Pulmonary artery endothelial cell (primary cell): ENCODE results near the gene GALNT11. TPM values are rescaled to one million over a fixed set of nuclear protein-coding genes. Genes with fewer than 3 reads are reported as not detected.
"Not testable (repeated sequence)": the region's sequence is repeated elsewhere in the genome, so short reads cannot be mapped to it uniquely, and the experiment has no call there.

ENCODE experiments used
- DNase-seq: peaks from one replicate; pipeline ENCODE4 v3.0.0-alpha.2; 2011; ENCODE audit warnings: low read depth, low spot score
- total RNA-seq: library from RNA; depleted of rRNA; stranded (reverse); fragments of >200 nt; gene quantifications from 2 replicates; pipeline ENCODE4 v1.2.3, GENCODE V29; 2014

Gene GALNT11
- total RNA-seq, 1 donor from 2014 or later = 33.4 TPM

DNA sequence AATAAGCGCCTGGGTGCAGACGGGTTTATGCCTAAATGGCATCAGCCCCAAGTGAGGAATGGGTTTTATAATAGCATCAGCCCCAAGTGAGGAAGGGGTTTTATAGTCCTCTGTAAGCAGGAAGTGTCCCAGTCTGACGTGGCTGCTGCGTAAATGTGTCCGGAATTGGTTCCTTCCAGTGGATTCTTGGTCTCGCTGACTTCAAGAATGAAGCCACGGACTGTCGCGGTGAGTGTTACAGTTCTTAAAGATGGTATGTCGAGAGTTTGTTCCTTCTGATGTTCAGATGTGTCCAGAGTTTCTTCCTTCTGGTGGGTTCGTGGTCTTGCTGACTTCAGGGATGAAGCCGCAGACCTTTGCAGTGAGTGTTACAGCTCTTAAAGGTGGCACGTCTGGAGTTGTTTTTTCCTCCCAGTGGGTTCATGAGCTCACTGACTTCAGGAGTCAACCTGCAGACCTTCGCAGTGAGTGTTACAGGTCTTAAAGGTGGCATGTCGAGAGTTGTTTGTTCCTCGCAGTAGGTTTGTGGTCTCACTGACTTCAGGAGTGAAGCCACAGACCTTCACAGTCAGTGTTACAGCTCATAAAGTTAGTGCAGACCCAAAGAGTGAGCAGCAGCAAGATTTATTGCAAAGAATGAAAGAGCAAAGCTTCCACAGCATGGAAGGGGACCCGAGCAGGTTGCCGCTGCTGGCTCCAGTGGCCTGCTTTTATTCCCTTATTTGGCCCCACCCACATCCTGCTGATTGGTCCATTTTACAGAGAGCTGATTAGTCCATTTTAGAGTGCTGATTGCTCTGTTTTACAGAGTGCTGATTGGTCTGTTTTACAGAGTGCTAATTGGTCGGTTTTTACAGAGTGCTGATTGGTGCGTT, 2.3 kb downstream of the GALNT11 start:
- not testable (repeated sequence) for DNase-seq

DNA sequence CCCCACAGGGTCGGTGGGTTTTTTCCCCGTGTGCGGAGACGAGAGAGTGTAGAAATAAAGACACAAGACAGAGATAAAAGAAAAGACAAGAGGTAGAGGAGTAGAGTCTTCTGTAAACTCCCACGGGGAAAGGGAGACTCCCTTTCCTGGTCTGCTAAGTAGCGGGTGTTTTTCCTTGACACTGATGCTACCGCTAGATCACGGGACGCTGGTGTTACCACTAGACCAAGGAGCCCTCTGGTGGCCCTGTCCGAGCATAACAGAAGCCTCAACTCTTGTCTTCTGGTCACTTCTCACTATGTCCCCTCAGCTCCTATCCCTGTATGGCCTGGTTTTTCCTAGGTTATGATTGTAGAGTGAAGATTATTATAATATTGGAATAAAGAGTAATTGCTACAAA, 4.6 kb downstream of the GALNT11 start:
- DNase-seq = not testable (repeated sequence)

DNA sequence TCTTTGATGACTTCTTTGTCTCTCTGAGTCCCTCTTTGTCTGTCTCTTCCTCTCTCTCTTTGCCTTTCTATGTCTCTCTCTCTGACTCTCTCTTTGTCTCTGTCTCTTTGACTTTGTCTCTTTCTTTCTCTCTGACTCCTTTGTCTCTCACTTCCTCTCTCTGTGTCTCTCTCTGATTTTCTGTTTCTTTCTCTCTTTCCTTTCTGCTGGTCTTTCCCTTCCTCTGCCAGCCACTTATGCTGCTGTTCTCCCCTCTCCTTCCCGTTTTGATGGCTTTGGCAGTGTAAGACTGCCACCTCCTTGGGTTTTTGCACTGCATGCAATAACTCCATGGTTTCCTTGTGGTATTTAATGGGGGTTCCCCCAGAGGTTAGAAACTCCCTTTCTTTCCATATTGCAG, 5.2 kb downstream of the GALNT11 start:
- DNase-seq = not testable (repeated sequence)

DNA sequence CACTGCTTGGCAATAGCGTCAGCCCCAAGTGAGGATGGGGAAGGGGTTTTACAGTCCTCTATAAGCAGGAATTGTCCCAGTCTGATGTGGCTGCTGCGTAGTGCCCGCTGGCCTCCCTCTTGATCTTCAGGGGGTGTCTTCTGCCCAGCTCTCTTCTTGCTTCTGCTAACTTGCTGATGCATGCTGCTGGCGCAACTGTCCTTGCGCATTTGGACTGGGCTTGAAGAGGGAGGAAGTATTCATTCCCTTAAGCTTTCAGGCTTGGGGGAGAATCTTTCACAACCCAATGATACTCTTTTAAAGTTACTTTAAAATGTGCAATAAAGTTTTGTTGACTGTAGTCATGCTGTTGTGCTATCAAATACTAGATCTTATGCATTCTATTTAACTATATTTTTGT, 10.3 kb downstream of the GALNT11 start:
- DNase-seq = no peak

DNA sequence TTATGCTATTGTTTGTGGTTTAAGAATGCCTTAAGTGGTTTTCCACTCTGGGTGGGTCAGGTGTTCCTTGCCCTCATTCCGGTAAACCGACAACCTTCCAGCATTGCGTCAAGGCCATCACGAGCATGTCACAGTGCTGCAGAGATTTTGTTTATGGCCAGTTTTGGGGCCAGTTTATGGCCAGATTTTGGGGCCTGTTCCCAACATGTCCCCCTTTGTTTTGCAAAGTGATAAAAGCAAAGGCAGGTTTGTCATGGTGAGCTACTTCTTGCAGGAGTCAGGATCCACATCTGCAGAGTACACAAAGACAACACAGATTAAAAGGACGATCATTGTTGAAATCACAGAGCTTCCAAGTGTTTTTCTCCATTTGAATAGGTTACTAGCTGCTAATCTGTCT, 12.9 kb downstream of the GALNT11 start:
- not testable (repeated sequence) for DNase-seq

DNA sequence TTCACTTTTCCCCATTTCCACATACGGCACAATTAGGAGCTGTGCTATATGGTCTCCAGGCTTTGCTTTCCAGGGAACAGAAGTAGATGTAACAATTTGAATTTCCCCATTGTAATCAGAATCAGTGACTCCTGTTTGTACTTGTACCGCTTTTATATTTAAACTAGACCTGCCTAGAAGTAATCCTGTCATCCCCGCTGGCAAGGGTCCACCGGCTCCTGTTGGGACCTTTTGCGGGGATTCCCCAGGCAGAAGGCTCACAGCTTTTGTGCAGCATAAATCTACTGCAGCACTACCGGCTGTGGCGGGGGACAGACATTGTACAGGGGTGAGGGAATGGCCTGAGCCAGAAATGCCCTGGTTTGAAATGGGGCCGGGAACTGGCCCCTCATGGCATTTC, 17.6 kb downstream of the GALNT11 start:
- not testable (repeated sequence) for DNase-seq

DNA sequence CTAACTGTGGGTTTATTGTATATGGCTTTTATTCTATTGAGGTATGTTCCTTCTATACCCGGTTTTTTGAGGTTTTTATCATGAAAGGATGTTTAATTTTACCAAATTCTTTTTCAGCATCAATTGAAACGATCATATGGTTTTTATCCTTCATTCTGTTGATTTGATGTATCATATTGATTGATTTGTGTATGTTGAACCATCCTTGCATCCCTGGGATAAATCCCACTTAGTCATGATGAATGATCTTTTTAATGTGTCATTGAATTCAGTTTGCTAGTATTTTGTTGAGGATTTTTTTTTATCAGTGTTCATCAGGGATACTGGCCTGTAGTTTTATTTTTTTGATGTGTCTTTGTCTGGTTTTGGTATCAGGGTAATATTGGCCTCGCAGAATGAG, 19.4 kb downstream of the GALNT11 start:
- DNase-seq = not testable (repeated sequence)

DNA sequence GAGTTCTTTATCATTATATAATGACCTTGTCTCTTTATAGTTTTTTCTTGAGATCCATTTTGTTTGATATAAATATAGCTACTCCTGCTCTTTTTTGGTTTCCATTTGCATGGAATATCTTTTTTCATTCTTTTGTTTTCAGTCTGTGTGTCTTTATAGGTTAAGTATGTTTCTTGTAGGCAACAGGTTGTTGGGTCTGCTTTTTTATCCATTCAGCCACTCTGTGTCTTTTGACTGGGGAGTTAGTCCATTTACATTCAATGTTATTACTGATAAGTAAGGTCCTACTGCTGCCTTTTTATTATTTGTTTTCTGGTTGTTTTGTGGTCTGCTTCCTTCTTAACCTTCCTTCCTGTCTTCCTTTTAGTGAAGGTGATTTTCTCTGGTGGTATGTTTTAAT, 21.1 kb downstream of the GALNT11 start:
- DNase-seq = no peak

DNA sequence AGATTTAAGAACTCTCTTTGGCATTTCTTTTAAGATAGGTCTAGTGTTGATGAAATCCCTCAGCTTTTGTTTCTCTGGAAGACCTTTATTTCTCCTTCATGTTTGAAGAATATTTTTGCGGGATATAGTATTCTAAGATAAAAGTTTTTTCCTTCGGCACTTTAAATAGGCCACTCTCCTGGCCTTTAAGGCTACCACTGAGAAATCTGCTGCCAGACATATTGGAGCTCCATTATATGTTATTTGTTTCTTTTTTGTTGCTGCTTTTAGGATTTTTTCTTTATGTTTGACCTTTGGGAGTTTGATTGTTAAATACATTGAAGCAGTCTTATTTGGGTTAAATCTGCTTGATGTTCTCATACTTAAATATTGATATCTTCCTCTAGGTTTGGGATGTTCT, 22.6 kb downstream of the GALNT11 start:
- DNase-seq = no peak

DNA sequence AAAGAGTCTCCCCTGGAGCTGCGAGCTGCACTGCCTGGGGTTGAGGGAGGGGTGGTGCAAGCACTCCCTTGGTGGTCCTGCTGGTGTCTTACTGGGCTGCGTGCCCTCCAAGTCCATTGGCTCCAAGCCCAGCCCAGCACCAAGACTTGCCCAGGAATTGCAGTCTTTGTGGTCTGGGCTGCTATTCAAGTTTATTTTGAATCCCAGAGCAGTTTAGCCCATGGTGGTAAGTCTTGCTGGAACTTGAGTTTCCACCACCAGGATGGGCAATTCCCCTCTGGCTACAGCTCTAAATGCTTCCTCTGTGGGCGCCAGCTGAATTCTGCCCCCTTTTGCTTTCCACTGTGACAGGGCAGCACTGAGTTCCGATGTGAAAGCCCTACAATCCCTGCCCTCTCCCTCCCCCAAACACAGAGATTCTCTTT, 25.1 kb downstream of the GALNT11 start:
- no peak for DNase-seq

DNA sequence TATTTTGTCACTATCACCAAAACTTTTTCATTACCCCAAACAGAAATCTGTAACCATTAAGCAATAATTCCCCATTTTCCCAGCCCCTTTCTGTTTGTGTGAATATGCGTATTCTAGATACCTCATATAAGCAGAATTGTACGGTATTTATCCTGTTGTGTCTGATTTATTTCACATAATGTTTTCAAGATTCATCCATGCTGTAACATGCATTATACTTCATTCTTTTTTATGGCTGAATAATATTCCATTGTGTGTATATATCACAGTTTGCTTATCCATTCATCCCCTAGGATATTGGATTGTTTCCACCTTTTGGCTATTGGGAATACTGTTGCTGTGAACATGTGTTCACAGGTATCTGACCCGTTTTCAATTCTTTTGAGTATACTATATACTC, 26.5 kb downstream of the GALNT11 start:
- no peak for DNase-seq

DNA sequence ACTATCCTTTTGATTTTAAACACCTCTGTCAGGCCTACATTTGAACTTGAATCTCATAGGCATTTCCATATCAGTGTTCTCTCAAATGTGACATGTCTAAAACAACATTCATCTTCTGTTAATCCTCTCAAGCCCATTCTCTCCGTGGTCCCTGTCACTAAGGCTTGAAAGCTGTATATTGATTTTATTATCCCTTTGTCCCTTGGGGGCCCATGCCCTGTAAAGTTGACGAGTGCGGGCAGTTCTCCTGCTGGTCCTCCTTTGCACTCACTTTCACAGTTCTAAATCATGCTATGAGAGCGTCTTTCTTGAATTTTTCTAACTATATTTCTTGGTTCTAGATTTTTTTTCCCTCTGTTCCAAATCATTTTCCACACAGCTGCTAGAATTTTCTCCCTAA, 27.3 kb downstream of the GALNT11 start:
- no peak for DNase-seq

DNA sequence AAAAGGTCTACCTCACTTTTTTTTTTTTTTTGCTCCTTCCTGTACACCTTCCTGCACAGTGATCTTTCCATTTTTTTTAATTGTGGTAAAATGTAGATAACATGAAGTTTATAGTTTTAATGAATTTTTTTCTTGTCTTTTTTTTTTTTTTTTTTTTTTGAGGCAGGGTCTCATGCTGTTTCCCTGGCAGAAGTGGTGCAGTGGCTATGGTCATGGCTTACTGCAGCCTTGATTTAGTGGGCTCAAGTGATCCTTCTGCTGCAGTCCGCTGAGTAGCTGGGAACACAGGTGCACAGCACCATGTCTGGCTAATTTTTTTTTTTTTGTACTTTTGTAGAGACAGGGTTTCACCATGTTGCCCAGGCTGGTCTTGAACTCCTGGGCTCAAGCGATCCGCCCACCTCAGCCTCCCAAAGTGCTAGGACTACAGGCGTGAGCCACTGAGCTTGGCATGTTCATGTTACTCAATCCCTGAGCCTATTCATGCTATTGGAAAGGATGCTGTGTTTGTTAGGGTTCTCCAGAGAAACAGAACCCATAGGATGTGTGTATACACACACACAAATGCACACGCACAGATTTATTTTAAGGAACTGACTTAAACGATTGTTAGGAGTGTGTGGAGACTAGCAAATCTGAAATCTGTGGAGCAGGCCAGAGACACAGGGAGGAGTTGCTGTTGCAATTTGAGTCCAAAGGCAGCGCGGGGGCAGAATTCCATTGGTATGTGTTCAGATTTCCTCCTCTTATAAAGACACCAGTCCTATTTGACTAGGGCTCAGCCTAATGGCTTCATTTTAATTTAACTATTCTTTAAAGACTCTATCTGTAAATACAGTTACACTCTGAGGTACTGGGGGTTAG, 29.1 kb downstream of the GALNT11 start:
- DNase-seq = no peak

DNA sequence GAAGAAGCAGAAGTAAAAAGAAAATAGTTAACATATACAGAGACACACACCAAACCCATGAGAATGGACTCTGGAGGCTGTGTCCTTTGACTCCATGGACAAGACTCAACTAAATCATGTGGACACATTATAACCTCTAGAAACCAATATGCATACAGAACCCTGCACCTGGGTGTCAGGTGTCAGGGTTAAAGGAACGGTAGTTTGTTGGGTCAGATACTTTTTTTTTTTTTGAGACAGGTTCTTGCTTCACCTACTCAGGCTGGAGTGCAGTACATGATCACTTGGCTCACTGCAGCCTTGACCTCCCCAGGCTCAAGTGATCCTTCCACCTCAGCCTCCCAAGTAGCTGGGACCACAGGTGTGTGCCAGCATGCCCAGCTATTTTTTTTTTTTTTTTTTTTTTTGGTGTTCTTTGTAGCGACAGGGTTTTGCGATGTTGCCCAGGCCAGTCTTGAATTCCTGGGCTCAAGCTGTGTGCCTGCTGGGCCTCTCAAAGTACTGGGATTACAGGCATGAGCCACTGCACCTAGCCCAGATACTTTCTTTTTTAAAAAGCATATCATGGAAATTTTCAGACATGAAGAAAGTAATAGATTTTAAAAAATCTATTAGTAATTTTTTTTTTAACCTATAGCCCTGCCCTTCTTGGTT, 31.3 kb downstream of the GALNT11 start:
- DNase-seq = no peak

DNA sequence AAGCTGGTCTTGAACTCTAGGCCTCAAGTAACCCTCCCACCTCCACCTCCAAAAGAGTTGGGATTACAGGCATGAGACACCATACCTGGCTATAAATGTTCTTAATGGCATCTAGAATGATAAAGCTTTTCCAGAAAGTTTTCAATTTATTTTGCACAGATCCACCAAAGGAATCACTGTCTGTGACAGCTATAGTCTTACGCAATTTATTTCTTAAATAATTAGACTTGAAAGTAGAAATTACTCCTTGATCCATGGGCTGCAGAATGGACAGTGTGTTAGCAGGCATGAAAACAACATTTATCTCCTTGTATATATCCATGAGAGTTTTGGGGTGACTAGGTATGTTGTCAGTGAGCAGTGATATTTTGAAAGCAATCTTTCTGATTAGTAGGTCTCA, 33.8 kb downstream of the GALNT11 start:
- DNase-seq = no peak

DNA sequence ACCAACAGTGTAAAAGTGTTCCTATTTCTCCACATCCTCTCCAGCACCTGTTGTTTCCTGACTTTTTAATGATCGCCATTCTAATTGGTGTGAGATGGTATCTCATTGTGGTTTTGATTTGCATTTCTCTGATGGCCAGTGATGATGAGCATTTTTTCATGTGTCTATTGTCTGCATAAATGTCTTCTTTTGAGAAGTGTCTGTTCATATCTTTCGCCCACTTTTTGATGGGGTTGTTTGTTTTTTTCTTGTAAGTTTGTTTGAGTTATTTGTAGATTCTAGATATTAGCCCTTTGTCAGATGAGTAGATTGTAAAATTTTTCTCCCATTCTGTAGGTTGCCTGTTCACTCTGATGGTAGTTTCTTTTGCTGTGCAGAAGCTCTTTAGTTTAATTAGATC, 35.6 kb downstream of the GALNT11 start:
- not testable (repeated sequence) for DNase-seq

DNA sequence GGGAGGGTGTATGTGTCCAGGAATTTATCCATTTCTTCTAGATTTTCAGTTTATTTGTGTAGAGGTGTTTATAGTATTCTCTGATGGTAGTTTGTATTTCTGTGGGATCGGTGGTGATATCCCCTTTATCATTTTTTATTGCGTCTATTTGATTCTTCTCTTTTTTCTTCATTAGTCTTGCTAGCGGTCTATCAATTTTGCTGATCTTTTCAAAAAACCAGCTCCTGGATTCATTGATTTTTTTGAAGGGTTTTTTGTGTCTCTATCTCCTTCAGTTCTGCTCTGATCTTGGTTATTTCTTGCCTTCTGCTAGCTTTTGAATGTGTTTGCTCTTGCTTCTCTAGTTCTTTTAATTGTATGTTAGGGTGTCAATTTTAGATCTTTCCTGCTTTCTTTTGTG, 37.7 kb downstream of the GALNT11 start:
- DNase-seq = not testable (repeated sequence)

DNA sequence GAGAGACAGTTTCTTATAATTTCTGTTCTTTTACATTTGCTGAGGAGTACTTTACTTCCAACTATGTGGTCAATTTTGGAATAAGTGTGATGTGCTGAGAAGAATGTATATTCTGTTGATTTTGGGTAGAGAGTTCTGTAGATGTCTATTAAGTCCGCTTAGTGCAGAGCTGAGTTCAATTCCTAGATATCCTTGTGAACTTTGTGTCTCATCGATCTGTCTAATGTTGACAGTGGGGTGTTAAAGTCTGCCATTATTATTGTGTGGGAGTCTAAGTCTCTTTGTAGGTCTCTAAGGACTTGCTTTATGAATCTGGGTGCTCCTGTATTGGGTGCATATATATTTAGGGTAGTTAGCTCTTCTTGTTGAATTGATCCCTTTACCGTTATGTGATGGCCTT, 38.3 kb downstream of the GALNT11 start:
- not testable (repeated sequence) for DNase-seq

DNA sequence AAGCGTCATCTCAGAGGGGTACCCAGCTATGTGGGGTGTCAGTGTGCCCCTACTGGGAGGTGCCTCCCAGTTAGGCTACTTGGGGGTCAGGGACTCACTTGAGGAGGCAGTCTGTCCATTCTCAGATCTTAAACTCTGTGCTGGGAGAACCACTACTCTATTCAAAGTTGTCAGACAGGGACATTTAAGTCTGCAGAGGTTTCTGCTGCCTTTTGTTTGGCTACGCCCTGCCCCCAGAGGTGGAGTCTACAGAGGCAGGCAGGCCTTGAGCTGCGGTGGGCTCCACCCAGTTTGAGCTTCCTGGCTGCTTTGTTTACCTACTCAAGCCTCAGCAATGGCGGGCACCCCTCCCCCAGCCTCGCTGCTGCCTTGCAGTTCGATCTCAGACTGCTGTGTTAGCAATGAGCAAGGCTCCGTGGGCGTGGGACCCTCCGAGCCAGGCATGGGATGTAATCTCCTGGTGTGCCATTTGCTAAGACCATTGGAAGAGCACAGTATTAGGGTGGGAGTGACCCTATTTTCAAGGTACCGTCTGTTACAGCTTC, 40.4 kb downstream of the GALNT11 start:
- DNase-seq = not testable (repeated sequence)

DNA sequence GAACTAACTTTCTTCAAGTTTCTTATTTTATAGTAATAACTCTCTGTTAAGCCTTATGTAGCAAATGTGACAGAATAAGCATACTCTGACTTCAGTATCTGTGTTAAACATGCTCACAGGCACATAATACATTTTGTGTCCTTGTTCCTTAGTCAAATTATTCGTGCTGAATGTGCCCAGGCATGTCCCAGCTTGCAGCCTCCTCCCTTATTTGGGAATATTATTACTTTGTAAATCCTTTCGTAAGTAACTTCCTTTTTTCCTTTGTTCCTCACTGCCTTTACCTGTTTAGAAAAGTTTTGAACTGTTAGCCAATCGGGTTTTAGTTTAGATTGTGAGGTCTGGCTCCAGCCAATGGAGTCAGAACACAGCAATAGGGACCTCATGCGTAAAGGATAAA, 46.9 kb downstream of the GALNT11 start:
- DNase-seq = no peak

DNA sequence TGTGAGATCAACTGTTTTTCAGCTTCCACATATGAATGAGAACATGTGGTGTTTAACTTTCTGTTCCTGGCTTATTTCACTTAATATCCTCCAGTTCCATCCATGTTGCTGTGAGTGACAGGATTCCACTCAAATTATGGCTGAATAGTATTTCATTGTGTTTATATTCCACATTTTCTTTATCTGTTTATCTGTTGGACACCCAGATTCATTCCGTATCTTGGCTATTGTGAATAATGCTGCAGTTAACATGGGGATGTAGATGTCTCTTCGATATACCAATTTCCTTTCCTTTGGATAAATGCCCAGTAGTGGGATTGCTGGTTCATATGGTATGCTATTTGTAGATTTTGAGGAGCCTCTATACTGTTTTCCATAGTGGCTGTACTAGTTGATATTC, 47.9 kb downstream of the GALNT11 start:
- no peak for DNase-seq

DNA sequence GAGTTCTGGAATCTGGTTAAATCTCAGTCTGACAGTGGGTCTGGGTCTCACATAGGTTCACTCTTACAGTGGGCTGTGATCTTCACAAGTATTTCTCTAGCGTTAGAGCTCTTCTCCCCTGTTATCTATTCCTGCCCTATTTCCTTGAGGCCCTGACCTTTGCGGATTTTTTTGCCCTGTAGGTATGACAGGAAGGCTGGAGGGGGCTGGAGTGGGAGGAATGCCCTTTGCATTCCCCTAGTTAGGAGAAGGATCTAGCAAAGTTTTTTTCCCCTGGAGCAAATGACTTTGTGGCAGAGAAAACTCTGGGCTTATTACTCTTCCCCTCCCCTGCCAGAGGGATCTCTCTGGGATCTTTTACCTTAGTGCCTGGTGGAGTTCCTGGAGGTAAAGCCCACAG, 49.2 kb downstream of the GALNT11 start:
- DNase-seq = no peak
